Measurements from ENCODE around the gene LSAMP.

LSAMP gene

GRCh38 chr3:116316771-116317170 is 128.5 kb downstream of the LSAMP start:
- no peaks in the 10 kb centered on the region for H3K27me3 ChIP-seq (ENCODE audit: control insufficient read depth in 1 of 2, insufficient read depth in 1 of 2, low read length in 2 of 2)
- H3K4ac ChIP-seq (ENCODE audit: low read depth in 1 of 2, low read length in 2 of 2) = no peak overlapping the region
- no peak overlapping the region for H4K91ac ChIP-seq (ENCODE audit: low read length)
- H4K8ac ChIP-seq (ENCODE audit: low read length) = no peak overlapping the region
- no peaks in the 10 kb centered on the region for H3K4me1 ChIP-seq (ENCODE audit: control insufficient read depth, insufficient read depth, low read depth, low read length)
- no peaks in the 10 kb centered on the region for H3K9me3 ChIP-seq (ENCODE audit: control insufficient read depth, low read length)
- no peak overlapping the region for H2AK5ac ChIP-seq (ENCODE audit: low read length, severe bottlenecking)
- H2BK12ac ChIP-seq (ENCODE audit: low read length in 2 of 2) = no peak overlapping the region
- peaks cover 13% of the 10 kb centered on the region for H3K79me1 ChIP-seq (replicated peaks; ENCODE audit: low read length, poor library complexity, severe bottlenecking)
- no peaks in the 10 kb centered on the region for H3K36me3 ChIP-seq (ENCODE audit: control insufficient read depth in 1 of 2, insufficient read depth in 2 of 2, low read depth in 1 of 2, low read length in 2 of 2)
- no peak overlapping the region for H3K27ac ChIP-seq (ENCODE audit: low read length, poor library complexity, severe bottlenecking)
- H2BK120ac ChIP-seq (ENCODE audit: low read depth, low read length) = no peak overlapping the region
- H3K4me3 ChIP-seq (ENCODE audit: insufficient read depth in 1 of 2, low read depth in 1 of 2, low read length in 2 of 2) = no peak overlapping the region
- no peak overlapping the region for H3K14ac ChIP-seq (ENCODE audit: low read length in 2 of 2)
- DNase-seq = no peak
- peak overlapping the region; percentile 39 for H2AFZ ChIP-seq (ENCODE audit: low read depth, low read length)
- H3K9ac ChIP-seq (ENCODE audit: low read length) = no peak overlapping the region
- H2BK5ac ChIP-seq (ENCODE audit: low read depth, low read length, poor library complexity, severe bottlenecking) = no peak overlapping the region
- no peak overlapping the region for H2BK15ac ChIP-seq (ENCODE audit: low read depth, poor library complexity, severe bottlenecking)
- H3K18ac ChIP-seq (ENCODE audit: low read depth in 1 of 2, low read length in 2 of 2) = no peak overlapping the region
- no peak overlapping the region for H3K23ac ChIP-seq (ENCODE audit: low read length in 2 of 2)
- WGBS = 94% methylated on average over 3 of the region's 3 CpGs
- no peak overlapping the region for H3K4me2 ChIP-seq (ENCODE audit: low read length, poor library complexity, severe bottlenecking)

DNA sequence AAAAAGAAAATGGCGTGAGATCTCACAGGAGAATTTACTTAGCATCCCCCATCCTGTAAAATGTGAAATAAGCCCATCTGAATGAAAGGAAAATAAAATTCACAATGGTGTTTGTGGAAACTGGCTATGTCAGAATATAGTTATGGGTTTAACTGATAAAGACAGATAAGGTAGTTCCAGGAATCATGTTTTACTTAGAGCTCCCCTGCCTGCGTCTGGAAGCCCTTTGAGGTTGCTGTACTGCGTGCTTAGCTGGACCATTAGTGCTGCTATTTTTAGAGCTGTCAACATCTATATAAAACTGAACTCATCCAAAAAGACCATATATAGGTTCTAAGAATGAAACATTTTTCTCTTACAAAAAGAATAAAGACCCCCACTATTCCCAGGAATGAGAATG is 130.8 kb downstream of the LSAMP start:
- Histone ChIP-seq H3K9me3 (ENCODE audit: control insufficient read depth, low read length) (no peaks in the 10 kb centered on the region), H2AFZ (ENCODE audit: low read depth, low read length) (no peak overlapping the region), H3K36me3 (ENCODE audit: control insufficient read depth in 1 of 2, insufficient read depth in 2 of 2, low read depth in 1 of 2, low read length in 2 of 2) (no peaks in the 10 kb centered on the region), H3K4me1 (ENCODE audit: control insufficient read depth, insufficient read depth, low read depth, low read length) (no peaks in the 10 kb centered on the region), H2BK15ac (ENCODE audit: low read depth, poor library complexity, severe bottlenecking) (no peak overlapping the region), H4K91ac (ENCODE audit: low read length) (no peak overlapping the region), H3K4me2 (ENCODE audit: low read length, poor library complexity, severe bottlenecking) (no peak overlapping the region), H3K18ac (ENCODE audit: low read depth in 1 of 2, low read length in 2 of 2) (no peak overlapping the region), H2BK120ac (ENCODE audit: low read depth, low read length) (no peak overlapping the region), H3K4ac (ENCODE audit: low read depth in 1 of 2, low read length in 2 of 2) (no peak overlapping the region), H3K27me3 (ENCODE audit: control insufficient read depth in 1 of 2, insufficient read depth in 1 of 2, low read length in 2 of 2) (no peaks in the 10 kb centered on the region), H3K14ac (ENCODE audit: low read length in 2 of 2) (no peak overlapping the region), H3K9ac (ENCODE audit: low read length) (no peak overlapping the region), H3K27ac (ENCODE audit: low read length, poor library complexity, severe bottlenecking) (no peak overlapping the region), H3K23ac (ENCODE audit: low read length in 2 of 2) (no peak overlapping the region), H2BK12ac (ENCODE audit: low read length in 2 of 2) (no peak overlapping the region), H2AK5ac (ENCODE audit: low read length, severe bottlenecking) (no peak overlapping the region), H3K4me3 (ENCODE audit: insufficient read depth in 1 of 2, low read depth in 1 of 2, low read length in 2 of 2) (no peak overlapping the region), H3K79me1 (replicated peaks; ENCODE audit: low read length, poor library complexity, severe bottlenecking) (peaks cover 11% of the 10 kb centered on the region), H2BK5ac (ENCODE audit: low read depth, low read length, poor library complexity, severe bottlenecking) (no peak overlapping the region), H4K8ac (ENCODE audit: low read length) (no peak overlapping the region)
- DNase-seq = peak; percentile 11
- 80% methylated on average over 1 of the region's 3 CpGs for WGBS

GRCh38 chr3:116306720-116307119 is 138.6 kb downstream of the LSAMP start:
- H2BK12ac ChIP-seq (ENCODE audit: low read length in 2 of 2) = no peak overlapping the region
- no peak overlapping the region for H2BK5ac ChIP-seq (ENCODE audit: low read depth, low read length, poor library complexity, severe bottlenecking)
- no peak overlapping the region for H2AFZ ChIP-seq (ENCODE audit: low read depth, low read length)
- H3K9me3 ChIP-seq (ENCODE audit: control insufficient read depth, low read length) = no peaks in the 10 kb centered on the region
- no peak overlapping the region for H3K18ac ChIP-seq (ENCODE audit: low read depth in 1 of 2, low read length in 2 of 2)
- no peaks in the 10 kb centered on the region for H3K27me3 ChIP-seq (ENCODE audit: control insufficient read depth in 1 of 2, insufficient read depth in 1 of 2, low read length in 2 of 2)
- H3K4me3 ChIP-seq (ENCODE audit: insufficient read depth in 1 of 2, low read depth in 1 of 2, low read length in 2 of 2) = no peak overlapping the region
- no peak overlapping the region for H2BK15ac ChIP-seq (ENCODE audit: low read depth, poor library complexity, severe bottlenecking)
- H4K91ac ChIP-seq (ENCODE audit: low read length) = no peak overlapping the region
- H2AK5ac ChIP-seq (ENCODE audit: low read length, severe bottlenecking) = no peak overlapping the region
- H3K4ac ChIP-seq (ENCODE audit: low read depth in 1 of 2, low read length in 2 of 2) = no peak overlapping the region
- no peak overlapping the region for H3K9ac ChIP-seq (ENCODE audit: low read length)
- no peak for DNase-seq
- no peak overlapping the region for H3K27ac ChIP-seq (ENCODE audit: low read length, poor library complexity, severe bottlenecking)
- H3K36me3 ChIP-seq (ENCODE audit: control insufficient read depth in 1 of 2, insufficient read depth in 2 of 2, low read depth in 1 of 2, low read length in 2 of 2) = no peaks in the 10 kb centered on the region
- no peak overlapping the region for H3K14ac ChIP-seq (ENCODE audit: low read length in 2 of 2)
- WGBS = 67% methylated on average over 1 of the region's 2 CpGs
- H4K8ac ChIP-seq (ENCODE audit: low read length) = no peak overlapping the region
- H3K4me1 ChIP-seq (ENCODE audit: control insufficient read depth, insufficient read depth, low read depth, low read length) = no peaks in the 10 kb centered on the region
- no peak overlapping the region for H3K23ac ChIP-seq (ENCODE audit: low read length in 2 of 2)
- H2BK120ac ChIP-seq (ENCODE audit: low read depth, low read length) = no peak overlapping the region
- H3K79me1 ChIP-seq (replicated peaks; ENCODE audit: low read length, poor library complexity, severe bottlenecking) = peaks cover 8% of the 10 kb centered on the region
- H3K4me2 ChIP-seq (ENCODE audit: low read length, poor library complexity, severe bottlenecking) = no peak overlapping the region

- H3K9ac ChIP-seq (ENCODE audit: low read length) = no peak overlapping the region
- H2BK12ac ChIP-seq (ENCODE audit: low read length in 2 of 2) = no peak overlapping the region
- no peak overlapping the region for H2BK120ac ChIP-seq (ENCODE audit: low read depth, low read length)
- no peak overlapping the region for H3K23ac ChIP-seq (ENCODE audit: low read length in 2 of 2)
- no peak overlapping the region for H3K4ac ChIP-seq (ENCODE audit: low read depth in 1 of 2, low read length in 2 of 2)
- no peak overlapping the region for H2AK5ac ChIP-seq (ENCODE audit: low read length, severe bottlenecking)
- WGBS = 100% methylated on average over 1 of the region's 1 CpG
- H3K4me3 ChIP-seq (ENCODE audit: insufficient read depth in 1 of 2, low read depth in 1 of 2, low read length in 2 of 2) = no peak overlapping the region
- H4K91ac ChIP-seq (ENCODE audit: low read length) = no peak overlapping the region
- no peak overlapping the region for H3K4me2 ChIP-seq (ENCODE audit: low read length, poor library complexity, severe bottlenecking)
- no peak overlapping the region for H3K27ac ChIP-seq (ENCODE audit: low read length, poor library complexity, severe bottlenecking)
- no peak overlapping the region for H3K14ac ChIP-seq (ENCODE audit: low read length in 2 of 2)
- no peak overlapping the region for H4K8ac ChIP-seq (ENCODE audit: low read length)
- H3K9me3 ChIP-seq (ENCODE audit: control insufficient read depth, low read length) = no peaks in the 10 kb centered on the region
- H3K27me3 ChIP-seq (ENCODE audit: control insufficient read depth in 1 of 2, insufficient read depth in 1 of 2, low read length in 2 of 2) = no peaks in the 10 kb centered on the region
- H2BK15ac ChIP-seq (ENCODE audit: low read depth, poor library complexity, severe bottlenecking) = no peak overlapping the region
- H2AFZ ChIP-seq (ENCODE audit: low read depth, low read length) = no peak overlapping the region
- H3K36me3 ChIP-seq (ENCODE audit: control insufficient read depth in 1 of 2, insufficient read depth in 2 of 2, low read depth in 1 of 2, low read length in 2 of 2) = no peaks in the 10 kb centered on the region
- no peak overlapping the region for H3K18ac ChIP-seq (ENCODE audit: low read depth in 1 of 2, low read length in 2 of 2)
- no peak for DNase-seq
- no peak overlapping the region for H2BK5ac ChIP-seq (ENCODE audit: low read depth, low read length, poor library complexity, severe bottlenecking)
- H3K4me1 ChIP-seq (ENCODE audit: control insufficient read depth, insufficient read depth, low read depth, low read length) = no peaks in the 10 kb centered on the region
- H3K79me1 ChIP-seq (replicated peaks; ENCODE audit: low read length, poor library complexity, severe bottlenecking) = peaks cover 8% of the 10 kb centered on the region
Observed at GRCh38 chr3:116306149-116306548, 139.1 kb downstream of the LSAMP start.

Measured in mesenchymal stem cell (in vitro differentiated cells and primary cell).